Hematopoietic multipotent progenitor cell treated with erythropoietin and hydrocortisone succinate and interleukin-3 and kit ligand, for 15 days (in vitro differentiated cells): ENCODE results near the gene AGPS.
"Not testable (repeated sequence)": the region's sequence is repeated elsewhere in the genome, so short reads cannot be mapped to it uniquely, and the experiment has no call there.

Experiments
- DNase-seq: peaks from one replicate; pipeline ENCODE4 v3.0.0-alpha.2; 2015; ENCODE audit warnings: low spot score

AGPS gene

DNA sequence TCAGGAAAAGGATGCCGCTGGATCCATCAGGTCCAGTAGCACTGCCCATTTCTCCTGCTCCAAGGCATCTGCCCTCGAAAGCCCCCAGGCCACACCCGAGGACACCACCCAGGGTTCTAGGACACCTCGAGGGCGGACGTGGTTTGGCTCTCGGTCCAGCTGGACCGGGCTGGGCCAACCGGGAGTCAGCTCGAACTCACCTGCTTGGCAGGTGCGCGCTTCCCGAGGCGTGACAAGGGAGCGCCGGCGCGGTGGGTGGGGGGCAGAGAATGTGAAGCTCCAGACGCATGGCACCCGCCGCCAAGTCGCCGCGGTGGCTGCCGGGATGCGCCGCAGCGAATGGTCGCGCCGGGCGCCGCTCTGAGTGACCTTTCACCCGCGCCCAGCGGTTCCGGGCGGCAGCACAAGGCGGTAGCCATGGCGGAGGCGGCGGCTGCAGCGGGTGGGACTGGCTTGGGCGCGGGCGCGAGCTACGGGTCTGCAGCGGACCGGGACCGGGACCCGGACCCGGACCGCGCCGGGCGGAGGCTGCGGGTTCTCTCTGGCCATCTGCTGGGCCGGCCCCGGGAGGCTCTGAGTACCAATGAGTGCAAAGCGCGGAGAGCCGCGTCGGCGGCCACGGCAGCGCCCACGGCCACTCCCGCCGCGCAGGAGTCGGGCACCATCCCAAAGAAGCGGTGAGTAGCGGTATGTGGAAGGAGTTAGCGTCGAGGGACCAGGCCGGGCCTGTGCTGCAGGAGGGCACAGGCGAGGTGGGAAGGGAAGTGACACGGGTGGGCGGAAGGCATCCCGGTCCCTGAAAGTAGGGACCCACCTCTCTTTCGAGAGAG is at the start of gene AGPS:
TSS of gene AGPS (plus strand) at position 401 of the 830 bp plus-strand sequence. CDS start at position 418, 17 bp downstream.
- DNase-seq = peak; percentile 74

DNA sequence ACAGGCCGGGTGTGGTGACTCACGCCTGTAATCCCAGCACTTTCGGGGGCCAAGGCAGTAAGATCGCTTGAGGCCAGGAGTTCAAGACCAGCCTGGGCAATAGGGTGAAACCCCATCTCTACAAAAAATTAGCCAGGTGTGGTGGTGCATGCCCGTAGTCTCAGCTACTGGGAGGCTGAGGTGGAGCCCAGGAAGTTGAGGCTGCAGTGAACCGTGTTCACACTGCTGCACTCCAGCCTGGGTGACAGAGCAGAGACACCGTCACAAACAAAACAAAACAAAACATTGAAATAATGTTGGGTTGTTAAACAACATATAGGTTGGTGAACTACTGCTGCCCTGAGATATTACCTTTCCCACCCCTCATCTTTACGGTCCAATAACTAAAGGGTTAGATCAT is 48.8 kb upstream of the AGPS start:
- DNase-seq = no peak

DNA sequence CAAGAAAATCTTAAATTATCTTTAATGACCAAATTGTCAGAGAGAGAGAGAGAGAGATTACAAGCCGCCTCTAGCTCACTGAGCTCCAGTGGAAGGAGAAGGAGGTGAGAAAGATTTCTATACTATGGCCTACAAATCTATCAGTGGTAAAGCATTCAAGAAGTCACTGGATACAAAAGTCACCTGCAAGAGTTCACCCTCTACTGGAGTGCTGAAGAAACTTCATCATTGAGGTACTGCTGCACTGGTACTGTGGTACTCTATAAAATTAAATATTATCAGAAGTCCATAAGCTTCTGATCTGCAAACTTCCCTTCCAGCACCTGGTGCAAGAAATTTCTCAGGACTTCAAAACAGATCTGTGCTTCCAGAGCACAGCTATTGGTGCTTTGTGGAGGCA is 48.3 kb upstream of the AGPS start:
- no peak for DNase-seq

DNA sequence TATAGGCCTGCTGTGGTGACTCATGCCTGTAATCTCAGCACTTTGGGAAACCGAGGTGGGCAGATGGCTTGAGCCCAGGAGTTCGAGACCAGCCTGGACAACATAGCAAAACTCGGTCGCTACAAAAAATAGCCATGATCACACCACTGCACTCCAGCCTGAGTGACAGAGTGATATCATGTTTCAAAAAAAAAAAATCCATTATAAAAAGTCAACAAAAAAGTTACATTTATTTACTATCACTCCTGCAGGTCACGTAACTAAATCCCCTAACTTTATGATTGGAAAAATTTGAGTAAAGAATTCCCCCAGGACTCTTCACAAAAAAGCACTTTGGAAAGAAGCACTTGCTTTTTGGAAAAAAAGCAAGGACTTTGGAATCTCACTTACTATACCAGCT is 46.4 kb upstream of the AGPS start:
- DNase-seq = no peak

DNA sequence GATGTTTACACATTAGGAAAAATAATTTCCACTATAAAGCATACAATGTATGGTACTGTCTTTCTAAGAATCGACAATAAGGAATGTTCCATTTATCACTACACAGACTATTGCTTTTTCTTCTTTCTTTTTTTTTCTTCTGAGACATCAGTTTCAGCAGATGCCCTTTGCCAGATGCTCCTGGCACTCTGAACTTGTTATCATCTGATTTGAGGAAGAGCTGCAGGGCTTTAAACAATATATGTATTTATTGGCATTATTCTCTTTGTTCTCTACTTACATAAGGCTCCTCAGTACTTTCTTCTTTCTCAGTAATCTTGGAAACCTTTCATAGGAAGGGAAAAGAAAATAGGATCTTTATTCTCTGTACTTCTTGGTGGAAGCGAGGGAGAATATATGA is 45.0 kb upstream of the AGPS start:
- no peak for DNase-seq

DNA sequence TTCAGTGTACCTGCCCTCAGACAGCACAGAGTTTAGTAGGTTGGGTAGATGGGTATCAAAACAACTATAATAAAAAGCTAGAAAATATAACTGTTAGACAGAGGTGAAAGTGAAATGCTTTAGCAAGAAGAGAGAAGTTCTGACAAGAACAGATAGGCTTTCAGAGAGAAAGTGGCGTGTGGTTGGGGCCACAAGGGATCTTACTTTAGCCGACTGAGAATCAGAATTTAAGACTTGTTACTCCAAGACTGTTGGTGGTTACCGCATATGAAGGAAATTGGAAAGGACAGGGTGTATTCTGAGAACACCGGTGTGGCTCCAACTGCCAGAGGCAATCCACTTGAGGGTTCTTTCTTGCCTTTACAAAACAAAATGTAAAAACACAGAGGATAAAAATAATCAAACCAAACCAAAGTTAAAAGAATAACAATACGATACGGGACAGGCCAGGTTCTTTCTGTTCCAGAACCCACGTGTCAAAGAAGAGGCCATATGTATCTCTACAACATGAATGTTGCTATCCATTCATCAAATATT is 44.4 kb upstream of the AGPS start:
- DNase-seq = no peak

DNA sequence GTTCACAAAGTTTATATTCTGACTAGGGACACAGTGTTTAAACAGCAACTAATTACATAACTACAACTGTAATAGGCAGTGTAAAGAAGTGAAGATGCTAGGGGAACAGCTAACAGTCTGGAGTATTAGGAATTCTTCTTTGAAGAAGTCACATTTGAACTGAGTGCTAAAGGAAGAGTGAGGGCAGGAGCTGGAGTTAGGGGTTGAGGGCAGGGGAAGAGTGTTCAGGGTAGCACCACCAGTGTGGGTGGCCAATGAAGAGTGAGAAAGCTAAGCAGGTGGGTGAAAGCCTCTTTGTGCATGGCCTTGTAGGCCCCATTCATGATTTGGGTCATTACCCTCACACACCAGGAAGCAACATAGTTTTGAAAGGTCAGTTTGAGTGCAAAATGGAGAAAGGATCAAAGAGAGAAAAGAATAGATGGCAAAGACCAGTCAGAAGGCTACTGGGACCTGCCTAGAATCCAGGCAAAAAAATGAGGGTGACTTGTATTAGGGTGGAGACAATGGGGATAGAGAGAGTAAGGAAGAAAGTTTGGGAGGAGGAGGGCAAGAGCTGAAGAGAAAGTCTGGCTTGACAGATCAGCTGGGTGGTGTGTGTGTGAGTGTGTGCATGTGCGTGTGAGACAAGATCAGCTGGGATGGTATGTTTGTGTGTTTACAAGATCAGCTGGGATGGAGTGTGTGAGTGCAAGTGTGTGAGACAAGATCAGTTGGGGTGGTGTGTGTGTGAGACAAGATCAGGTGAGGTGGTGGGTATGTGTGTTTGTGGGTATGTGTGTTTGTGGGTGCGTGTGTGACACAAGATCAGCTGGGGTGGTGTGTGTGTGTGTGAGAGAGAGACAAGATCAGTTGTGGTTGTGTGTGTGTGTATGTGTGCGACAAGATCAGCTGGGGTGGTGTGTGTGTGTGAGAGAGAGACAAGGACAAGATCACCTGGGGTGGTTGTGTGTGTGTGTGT is 43.6 kb upstream of the AGPS start:
- DNase-seq = no peak

DNA sequence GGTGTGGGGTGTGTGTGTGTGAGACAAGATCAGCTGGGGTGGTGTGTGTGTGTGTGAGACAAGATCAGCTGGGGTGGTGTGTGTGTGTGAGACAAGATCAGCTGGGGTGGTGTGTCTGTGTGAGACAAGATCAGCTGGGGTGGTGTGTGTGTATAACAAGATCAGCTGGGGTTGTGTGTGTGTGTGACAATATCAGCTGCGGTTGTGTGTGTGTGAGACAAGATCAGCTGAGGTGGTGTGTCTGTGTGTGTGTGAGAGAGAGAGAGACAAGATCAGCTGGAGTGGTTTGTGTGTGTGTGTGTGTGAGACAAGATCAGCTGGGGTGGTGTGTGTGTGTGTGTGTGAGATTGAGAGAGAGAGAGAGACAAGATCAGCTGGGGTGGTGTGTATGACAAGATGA is 41.9 kb upstream of the AGPS start:
- not testable (repeated sequence) for DNase-seq

DNA sequence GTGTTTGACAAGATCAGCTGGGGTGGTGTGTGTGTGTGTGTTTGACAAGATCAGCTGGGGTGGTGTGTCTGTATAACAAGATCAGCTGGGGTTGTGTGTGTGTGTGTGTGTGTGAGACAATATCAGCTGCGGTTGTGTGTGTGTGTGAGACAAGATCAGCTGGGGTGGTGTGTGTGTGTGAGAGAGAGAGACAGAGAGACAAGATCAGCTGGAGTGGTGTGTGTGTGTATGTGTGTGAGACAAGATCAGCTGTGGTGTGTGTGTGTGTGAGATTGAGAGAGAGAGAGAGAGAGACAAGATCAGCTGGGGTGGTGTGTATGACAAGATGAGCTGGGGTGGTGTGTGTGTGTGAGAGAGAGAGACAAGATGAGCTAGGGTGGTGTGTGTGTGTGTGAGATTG is 41.5 kb upstream of the AGPS start:
- not testable (repeated sequence) for DNase-seq

DNA sequence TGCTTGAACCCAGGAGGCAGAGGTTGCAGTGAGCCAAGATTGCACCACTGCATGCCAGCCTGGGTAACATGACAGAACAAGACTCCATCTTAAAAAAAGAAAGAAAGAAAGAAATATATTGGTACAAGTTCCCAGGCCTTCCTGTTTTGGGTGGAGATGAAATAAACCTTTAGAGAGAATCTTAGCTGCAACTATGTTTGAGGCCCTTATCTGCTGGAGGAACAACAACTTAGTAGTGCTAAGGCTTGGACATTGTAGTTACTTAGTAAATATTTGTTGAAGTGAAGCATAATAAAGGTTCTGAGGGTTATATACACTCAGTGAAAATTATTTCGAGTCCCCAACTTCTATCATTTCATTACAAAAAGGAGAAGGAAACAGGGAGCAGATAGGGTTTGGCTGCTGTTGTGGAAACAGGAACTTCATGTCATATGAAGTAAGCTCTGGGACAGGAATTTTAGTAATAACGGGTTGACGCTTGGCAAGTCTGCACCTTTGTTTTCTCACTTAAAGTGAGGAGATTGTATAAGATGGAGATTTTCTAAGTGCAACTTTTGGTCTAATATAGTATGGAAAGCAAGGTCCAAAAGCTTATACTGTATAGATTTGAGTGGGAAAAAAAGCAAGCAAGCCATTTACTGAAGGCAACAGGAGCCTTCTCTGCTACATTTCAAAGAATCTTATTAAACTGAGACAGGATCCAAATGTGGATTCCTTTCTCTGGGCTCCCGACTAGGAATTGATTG is 40.0 kb upstream of the AGPS start:
- no peak for DNase-seq

DNA sequence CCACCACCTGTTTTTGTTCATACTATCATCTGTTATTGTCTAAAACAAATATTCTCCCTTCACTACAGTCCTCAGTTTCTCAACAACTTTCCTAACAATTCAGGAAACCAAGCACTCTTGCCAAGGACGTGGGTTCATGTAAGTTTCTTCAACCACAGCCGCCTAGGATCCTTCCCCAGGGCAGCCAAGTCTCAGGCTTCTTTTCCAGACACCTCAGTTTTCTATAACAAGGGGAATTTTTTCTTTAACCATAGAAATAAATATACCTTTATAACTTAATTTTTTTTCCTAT is 39.4 kb upstream of the AGPS start:
- no peak for DNase-seq

DNA sequence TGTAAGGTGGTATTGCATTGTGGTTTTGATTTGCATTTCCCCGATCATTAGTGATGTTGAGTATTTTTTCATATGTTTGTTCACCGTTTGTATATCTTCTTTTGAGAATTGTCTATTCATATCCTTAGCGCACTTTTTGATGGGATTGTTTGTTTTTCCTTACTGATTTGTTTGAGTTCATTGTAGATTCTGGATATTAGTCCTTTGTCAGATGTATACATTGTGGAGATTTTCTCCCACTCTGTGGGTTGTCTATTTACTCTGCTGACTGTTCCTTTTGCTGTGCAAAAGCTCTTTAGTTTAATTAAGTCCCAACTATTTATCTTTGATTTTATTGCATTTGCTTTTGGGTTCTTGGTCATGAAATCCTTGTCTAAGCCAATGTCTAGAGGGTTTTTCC is 38.0 kb upstream of the AGPS start:
- not testable (repeated sequence) for DNase-seq

DNA sequence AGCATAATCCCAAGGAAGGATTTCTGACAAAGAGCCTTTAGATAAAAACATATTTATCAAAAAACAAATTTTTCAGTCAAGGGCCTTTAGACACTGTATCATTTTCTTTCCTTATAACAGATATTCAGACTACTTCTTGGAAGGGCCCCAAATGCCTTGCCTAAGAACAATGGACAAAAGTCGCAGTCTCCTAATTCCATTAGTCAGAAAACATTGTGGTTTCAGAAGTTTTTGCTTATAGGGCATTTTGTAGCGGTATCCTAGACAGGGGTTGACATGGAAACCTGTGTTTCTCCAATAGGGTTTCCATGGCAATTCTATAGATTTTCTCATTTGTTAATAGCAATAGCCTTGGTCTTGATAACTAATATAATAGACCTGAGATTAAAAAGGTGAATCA is 36.7 kb upstream of the AGPS start:
- DNase-seq = no peak

DNA sequence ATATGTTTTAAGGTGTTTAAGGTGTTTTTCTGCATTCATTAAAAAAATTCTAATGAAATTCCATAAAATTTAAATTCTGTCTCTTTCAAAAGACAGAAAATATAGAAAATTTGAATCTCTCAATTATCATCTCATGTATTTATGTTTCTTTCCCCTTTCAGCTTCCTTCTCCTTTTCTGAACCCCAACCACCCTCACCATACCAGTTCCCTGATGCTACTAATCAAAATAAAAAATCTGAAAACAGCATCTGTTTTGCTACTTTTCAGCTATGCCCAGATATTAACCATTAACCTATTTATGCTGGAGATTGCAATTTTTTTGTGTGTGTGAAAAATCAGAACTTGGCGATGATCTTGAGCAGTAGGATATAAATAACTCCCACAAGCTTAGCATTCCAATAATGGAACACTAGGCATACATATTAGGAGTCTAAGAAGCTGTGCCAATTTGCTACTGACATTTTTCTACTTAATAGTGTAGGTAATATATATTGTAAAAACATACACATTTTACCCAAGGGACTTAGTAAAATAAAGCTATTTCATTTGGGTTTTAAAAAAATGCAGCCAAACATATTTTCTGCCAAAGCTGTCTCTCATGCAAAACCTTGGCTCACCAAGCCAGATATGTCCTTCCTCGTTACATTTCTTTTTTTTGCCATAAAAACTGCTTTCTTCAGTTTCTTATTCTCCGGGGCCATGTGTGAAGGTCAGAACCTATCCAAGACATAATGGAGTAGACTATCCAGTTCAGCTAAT is 32.6 kb upstream of the AGPS start:
- no peak for DNase-seq

DNA sequence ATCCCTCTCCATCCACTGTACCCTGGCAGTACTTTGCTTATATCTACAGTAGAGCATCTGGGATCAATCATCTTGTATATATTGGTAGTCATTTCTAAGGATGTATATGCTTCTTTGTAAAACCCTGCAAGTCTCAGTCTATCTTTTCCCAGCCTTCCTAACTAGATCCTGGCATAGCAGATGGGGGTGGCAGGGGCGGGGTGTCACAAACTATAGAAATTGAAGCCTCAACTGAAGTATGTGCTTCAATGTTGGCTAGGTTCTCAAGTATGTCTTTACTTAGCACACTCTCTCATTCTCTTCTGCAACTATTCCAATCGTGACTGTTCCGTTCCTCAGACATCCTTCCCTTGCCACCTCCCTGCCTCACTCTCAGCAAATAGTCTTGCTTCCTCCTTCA is 30.1 kb upstream of the AGPS start:
- no peak for DNase-seq

DNA sequence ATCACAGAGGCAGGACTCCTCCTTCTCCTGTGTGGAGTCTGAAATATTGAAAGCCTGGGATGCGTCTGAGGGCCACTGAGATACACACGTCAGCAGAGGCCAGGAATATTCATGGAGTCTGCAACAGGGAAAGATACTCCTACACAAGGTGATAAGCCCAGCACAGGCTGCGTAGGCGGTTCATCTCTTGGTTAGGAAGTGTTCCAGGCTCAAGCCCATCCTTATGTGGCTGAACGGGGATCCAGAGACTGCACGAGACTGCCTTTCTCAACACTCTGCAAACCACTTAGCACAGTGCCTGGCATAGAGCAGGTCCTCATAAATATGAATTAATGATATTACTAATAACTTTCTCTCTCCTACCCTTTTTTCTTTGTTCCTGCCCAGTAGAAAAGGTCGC is 29.2 kb upstream of the AGPS start:
- DNase-seq = no peak

DNA sequence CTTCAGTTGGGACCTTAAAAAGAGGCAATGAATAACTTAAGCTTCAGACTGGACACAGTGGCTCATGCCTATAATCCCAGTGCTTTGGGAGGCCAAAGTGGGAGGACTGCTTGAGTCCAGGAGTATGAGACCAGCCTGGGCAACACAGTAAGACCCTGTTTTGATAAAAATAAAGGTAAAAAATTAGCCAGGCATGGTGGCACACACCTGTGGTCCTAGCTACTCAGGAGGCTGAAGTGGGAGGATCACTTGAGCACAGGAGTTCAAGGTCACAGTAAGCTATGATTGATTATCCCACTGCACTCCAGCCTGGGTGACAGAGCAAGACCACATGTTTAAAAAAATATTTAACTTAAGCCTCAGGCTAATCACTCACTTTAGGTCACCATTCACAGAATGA is 26.8 kb upstream of the AGPS start:
- DNase-seq = not testable (repeated sequence)

DNA sequence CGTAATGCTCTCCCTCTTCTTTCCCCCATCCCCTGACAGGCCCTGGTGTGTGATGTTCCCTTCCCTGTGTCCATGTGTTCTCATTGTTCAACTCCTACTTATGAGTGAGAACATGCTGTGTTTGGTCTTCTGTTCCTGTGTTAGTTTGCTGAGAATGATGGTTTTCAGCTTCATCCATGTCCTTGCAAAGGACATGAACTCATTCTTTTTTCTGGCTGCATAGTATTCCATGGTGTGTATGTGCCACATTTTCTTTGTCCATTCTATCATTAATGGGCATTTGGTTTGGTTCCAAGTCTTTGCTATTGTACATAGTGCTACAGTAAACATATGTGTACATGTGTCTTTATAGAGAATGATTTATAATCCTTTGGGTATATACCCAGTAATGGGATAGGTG is 24.6 kb upstream of the AGPS start:
- not testable (repeated sequence) for DNase-seq

DNA sequence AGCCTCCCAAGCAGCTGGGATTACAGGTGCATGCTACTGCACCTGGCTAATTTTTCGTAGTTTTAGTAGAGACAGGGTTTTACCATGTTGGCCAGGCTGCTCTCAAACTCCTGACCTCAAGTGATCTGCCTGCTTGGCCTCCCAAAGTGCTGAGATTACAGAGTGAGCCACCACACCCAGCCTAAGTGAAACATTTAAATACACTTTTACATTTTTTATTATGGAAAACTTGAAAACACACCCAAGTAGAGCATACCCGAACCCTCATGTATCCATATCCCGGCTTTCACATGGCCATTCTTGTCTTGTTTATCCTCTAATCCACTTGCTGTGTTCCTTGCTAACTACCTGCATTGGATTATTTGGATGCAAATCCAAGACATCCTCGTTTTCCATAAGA is 13.2 kb upstream of the AGPS start:
- DNase-seq = no peak

DNA sequence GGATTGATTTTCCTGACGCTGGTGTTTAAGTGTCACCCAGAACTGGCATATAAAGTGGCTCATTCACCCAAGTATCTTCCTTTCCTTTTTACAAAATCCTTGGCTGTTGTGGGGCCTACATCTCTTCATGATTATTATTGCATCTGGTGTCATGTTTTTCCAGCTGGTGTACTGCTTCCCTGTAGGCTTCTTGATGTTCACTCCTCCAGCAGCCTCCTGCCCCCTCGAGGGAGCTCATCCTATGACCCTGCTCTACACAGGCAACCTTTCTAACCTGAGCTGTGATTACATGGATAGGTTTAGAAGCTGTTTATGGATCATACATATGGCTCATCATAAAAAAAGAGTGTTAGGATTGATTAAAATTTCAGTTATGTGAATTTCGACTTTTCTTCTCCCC is 12.4 kb upstream of the AGPS start:
- no peak for DNase-seq

DNA sequence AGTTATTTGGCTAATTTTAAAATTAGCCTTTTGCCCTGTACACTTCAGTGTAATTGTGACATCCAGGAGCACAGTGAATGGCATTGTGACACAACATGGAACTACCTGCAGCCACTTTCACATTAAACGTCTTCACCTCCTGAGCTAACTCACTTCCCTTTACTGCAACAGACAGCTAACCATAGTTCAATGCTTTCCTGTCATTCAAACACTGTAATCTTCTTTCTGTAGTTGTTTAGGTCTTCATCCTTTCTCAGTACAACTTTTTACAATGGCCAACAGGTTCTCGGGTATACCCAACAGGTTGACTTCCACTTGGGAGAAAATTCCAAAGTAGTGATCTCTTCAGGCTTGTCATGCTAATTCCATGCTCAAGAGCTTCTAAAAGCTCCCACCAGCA is 8.6 kb upstream of the AGPS start:
- no peak for DNase-seq

DNA sequence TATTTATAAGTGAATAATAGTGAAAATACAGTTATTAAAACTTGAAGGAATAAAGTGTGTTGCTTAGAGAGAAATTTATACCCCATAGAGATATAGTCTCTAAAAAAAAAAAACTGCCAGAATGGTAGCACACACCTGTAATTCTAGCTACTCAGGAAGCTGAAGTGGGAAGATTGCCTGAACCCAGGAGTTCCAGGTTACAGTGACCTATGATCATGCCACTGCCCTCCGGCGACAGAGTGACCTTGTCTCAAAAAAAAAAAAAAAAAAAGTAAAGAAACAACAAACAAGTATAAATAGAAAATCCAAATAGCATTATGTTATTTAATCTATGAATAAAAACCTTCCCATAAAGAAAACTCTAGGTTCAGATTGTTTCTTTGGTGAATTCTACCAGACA is 7.4 kb upstream of the AGPS start:
- no peak for DNase-seq
